ENCODE data around the gene CASK.

GRCh38 chrX:41837270-41837944 lies 85.9 kb downstream of the CASK start:
- TF ChIP-seq CTCF (IDR thresholded peaks at IDR 0.05 in 2 of 3, conservative IDR thresholded peaks at IDR 0.05 in 1 of 3; ENCODE audit: insufficient read depth in 2 of 3, low read depth in 1 of 3, low read length in 3 of 3) (no peak), ZBTB33 (CRISPR knock-in tag; IDR thresholded peaks at IDR 0.05) (no peak), NFYB (IDR thresholded peaks at IDR 0.05; ENCODE audit: extremely low read depth, insufficient read length) (no peak), TAF1 (IDR thresholded peaks at IDR 0.05; ENCODE audit: control insufficient read depth, extremely low read depth, insufficient read depth, low read length, severe bottlenecking) (no peak), ELK1 (CRISPR knock-in tag; IDR thresholded peaks at IDR 0.05) (no peak), MCM7 (IDR thresholded peaks at IDR 0.05) (no peak), PPARD (CRISPR knock-in tag; IDR thresholded peaks at IDR 0.05) (no peak), CC2D1A (IDR thresholded peaks at IDR 0.05) (no peak), NRF1 (conservative IDR thresholded peaks at IDR 0.05 in 1 of 2, IDR thresholded peaks at IDR 0.05 in 1 of 2) (no peak), CCNT2 (IDR thresholded peaks at IDR 0.05; ENCODE audit: borderline replicate concordance, extremely low read depth, insufficient read length, low read depth, low read length) (no peak), TEAD4 (IDR thresholded peaks at IDR 0.05; ENCODE audit: low read length) (no peak), TEAD4 (CRISPR knock-in tag; IDR thresholded peaks at IDR 0.05; ENCODE audit: borderline replicate concordance) (no peak), ARID2 (IDR thresholded peaks at IDR 0.05) (no peak), ZSCAN29 (IDR thresholded peaks at IDR 0.05) (no peak)
